WI38 (cell line): ENCODE measurements around the gene GTF3A.
"Not testable (repeated sequence)": the region's sequence is repeated elsewhere in the genome, so short reads cannot be mapped to it uniquely, and the experiment has no call there.

Experiments used
- H3K4me3 ChIP-seq: 2 replicates; pipeline ENCODE4 v1.5.1; 2011; ENCODE audit warnings: low read depth, mild to moderate bottlenecking, control low read depth, low read length
- TF ChIP-seq, protein P1 (sequence below): IDR thresholded peaks from 2 replicates; pipeline ENCODE4 v1.5.1; 2012; ENCODE audit warnings: low read depth, mild to moderate bottlenecking, control low read depth, low read length

Gene GTF3A

GRCh38 chr13:27396252-27396846 lies 28.1 kb upstream of the GTF3A start:
- H3K4me3 ChIP-seq: no peak overlapping the region
- TF ChIP-seq, protein P1, sequence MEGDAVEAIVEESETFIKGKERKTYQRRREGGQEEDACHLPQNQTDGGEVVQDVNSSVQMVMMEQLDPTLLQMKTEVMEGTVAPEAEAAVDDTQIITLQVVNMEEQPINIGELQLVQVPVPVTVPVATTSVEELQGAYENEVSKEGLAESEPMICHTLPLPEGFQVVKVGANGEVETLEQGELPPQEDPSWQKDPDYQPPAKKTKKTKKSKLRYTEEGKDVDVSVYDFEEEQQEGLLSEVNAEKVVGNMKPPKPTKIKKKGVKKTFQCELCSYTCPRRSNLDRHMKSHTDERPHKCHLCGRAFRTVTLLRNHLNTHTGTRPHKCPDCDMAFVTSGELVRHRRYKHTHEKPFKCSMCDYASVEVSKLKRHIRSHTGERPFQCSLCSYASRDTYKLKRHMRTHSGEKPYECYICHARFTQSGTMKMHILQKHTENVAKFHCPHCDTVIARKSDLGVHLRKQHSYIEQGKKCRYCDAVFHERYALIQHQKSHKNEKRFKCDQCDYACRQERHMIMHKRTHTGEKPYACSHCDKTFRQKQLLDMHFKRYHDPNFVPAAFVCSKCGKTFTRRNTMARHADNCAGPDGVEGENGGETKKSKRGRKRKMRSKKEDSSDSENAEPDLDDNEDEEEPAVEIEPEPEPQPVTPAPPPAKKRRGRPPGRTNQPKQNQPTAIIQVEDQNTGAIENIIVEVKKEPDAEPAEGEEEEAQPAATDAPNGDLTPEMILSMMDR: no peak

DNA sequence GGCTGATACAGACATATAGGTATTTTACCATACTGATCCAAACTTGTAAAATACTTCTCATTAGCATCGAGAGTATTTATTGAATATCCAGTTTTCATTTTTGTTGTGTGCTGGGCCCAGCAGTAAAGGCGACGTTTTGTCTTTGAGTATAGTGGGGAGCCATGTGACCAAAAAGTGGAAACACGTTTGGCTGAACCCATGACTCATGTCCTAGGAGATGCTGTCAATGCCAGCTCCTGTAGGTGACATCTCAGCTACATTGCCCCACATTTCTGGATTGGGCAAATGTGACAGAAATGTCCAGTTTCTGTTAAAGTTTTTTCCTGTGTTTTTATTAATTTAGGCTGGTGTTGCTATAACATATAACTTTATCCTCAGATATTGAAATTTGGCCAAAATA lies 26.1 kb upstream of the GTF3A start:
- TF ChIP-seq, protein P1: no peak
- no peak overlapping the region for H3K4me3 ChIP-seq

- not testable (repeated sequence) for H3K4me3 ChIP-seq
Observed at GRCh38 chr13:27400405-27400804, 24.0 kb upstream of the GTF3A start.

GRCh38 chr13:27401210-27401609 lies 23.2 kb upstream of the GTF3A start:
- no peak overlapping the region for H3K4me3 ChIP-seq
- TF ChIP-seq, protein P1: no peak

- no peak overlapping the region for H3K4me3 ChIP-seq
- TF ChIP-seq, protein P1: no peak
Observed at GRCh38 chr13:27403203-27403678, 21.2 kb upstream of the GTF3A start.

DNA sequence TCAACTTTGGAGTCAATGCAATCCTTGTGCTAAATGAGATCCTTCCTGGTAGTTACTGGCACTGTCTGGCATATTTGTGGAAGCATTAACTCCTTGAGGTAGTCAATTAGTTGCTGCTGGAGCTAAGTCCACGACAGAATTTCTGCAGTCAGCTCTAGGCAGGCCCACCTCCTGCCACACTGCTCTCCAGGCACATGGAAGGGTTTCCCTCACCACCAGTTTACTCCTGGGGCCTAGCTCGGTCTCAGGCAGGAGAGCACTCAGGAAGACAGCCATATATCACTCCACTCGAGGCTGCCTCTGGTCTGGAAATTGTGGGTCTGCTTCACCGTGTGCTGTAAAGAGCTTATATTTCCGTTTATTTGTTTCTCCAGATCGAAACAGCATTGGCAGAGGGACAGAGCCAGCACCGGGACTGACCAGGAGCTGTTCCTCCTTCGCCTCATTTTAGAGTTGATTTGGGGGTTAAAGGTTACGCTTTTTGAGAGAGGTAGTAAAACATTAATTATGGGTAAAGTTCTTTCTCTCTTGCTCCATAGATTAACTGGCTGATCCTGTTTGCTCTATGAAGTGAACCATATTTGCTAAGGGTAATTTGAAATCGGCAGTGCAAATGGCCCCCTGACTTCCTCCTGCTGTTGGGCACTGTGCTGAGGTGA lies 20.6 kb upstream of the GTF3A start:
- TF ChIP-seq, protein P1: no peak
- no peak overlapping the region for H3K4me3 ChIP-seq

- TF ChIP-seq, protein P1: no peak
- no peak overlapping the region for H3K4me3 ChIP-seq
Observed at GRCh38 chr13:27404680-27405079, 19.7 kb upstream of the GTF3A start.
